GM12801 (cell line): Measurements from ENCODE around the gene HIBADH.

Source experiments
- TF ChIP-seq, protein P1 (sequence below): IDR thresholded peaks from one replicate; pipeline ENCODE4 v1.5.1; 2011; ENCODE audit warnings: control low read depth; ENCODE audit not compliant: insufficient read length; ENCODE audit errors: extremely low read depth

Gene HIBADH

GRCh38 chr7:27678617-27679260 lies 16.1 kb upstream of the HIBADH start:
- TF ChIP-seq, protein P1, sequence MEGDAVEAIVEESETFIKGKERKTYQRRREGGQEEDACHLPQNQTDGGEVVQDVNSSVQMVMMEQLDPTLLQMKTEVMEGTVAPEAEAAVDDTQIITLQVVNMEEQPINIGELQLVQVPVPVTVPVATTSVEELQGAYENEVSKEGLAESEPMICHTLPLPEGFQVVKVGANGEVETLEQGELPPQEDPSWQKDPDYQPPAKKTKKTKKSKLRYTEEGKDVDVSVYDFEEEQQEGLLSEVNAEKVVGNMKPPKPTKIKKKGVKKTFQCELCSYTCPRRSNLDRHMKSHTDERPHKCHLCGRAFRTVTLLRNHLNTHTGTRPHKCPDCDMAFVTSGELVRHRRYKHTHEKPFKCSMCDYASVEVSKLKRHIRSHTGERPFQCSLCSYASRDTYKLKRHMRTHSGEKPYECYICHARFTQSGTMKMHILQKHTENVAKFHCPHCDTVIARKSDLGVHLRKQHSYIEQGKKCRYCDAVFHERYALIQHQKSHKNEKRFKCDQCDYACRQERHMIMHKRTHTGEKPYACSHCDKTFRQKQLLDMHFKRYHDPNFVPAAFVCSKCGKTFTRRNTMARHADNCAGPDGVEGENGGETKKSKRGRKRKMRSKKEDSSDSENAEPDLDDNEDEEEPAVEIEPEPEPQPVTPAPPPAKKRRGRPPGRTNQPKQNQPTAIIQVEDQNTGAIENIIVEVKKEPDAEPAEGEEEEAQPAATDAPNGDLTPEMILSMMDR: no peak

DNA sequence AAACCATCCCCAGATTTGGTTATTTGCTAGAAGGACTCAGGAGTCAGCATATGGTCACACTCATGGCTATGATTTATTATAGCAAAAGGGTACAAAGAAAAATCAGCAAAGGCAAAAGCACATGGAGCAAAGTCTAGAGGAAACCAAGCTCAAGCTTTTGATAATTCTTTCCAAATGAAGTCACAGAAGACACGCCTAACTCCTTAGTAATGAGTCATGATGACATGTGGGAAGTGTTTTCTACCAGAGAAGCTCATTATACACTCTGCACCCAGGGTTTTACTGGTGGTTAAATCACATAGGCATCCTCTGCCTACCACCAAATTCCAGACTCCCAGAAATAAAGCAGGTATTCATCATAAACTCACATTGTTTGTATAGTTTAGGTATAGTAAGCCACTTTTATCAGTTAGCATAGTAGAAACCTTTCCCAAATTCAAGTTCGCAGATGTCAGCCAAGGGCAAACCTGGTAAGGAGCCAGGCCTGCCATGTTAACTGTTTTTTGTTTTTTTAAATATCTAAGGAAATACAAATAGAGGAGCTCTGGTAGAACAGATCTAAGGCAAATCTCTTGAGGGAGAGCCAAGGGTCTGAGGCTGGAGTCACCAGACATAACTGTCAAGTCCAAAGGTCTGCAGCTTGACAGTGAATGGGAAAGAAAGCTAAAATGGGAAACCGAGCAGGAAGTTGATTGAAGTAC lies 15.4 kb upstream of the HIBADH start:
- TF ChIP-seq, protein P1: no peak

DNA sequence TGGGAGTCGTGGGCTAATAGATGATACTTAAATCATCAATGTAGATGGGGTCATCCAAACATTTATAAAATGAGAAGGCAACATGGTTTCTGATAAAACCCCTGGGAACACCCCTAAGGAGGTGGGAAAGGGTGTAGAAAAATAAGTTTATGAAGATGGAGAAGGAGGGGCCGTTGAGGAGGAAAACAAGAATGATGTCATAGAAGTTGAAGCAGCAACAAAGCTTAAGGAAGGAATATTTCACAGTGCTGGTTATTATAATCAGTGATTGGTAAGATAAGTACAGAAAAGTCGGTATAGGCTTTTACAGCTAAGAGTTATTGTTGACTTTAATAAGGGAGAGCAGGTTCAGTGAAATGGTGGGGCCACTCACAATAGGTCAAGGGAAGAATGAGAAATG lies 9.0 kb upstream of the HIBADH start:
- TF ChIP-seq, protein P1: no peak

DNA sequence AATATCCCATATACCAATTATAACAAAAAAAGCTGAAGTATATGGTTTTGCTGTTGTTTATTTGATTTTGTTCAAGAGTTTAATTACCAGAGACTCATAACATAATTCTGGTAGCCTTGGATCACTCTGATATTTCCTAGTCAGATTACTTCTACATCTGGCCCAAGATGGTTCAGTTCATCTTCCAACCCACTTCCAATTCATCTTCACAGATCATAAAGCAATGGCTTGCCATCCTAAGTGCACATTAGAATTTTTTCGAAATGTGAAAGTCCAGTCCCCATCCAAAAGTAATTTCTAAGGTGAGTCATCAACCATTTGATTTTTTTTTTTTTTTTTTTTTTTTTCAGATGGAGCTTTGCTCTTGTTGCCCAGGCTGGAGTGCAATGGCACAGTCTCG lies 8.0 kb upstream of the HIBADH start:
- TF ChIP-seq, protein P1: no peak

DNA sequence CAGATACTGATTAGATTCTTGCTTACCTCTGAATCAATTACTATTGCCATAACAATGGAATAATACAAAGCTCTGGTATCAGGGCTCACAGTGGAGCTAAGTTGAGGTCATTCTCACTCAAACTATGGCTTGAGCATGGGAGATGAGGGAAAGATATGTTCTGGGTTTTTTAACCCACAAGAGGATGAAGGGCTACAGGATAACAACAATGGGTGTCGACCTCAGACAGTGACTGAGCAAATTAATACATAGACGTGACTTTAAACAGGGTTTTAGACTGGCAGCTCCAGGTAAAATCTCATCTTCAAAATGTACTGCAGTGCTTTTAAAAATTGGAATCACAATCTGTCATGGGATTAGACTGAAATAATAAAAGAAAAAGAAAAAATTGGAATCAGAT lies 7.5 kb upstream of the HIBADH start:
- TF ChIP-seq, protein P1: no peak

GRCh38 chr7:27665531-27665930 lies 2.8 kb upstream of the HIBADH start:
- TF ChIP-seq, protein P1: no peak

DNA sequence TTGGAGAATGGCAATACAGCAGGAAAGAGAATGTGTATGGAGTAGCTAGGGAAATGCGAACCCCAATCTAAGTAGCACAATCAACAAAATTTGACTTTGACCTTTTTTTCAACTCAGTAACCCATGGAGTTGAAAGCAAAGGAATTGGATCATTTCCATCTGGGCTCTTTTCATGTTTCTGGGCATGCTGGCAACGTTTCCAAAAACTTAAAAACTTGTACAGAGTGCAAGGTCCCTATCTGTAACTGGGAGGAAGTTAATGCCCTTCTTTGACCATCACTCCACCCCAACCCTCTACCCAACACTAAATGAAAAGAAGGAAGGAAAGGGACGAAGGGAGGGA lies 1.3 kb upstream of the HIBADH start:
- TF ChIP-seq, protein P1: no peak
